Heart left ventricle (tissue), 16 donors: ENCODE measurements around the gene MIF. TPM values are rescaled to one million over a fixed set of nuclear protein-coding genes. Genes with fewer than 3 reads are reported as not detected.
"Not testable (repeated sequence)": the region's sequence is repeated elsewhere in the genome, so short reads cannot be mapped to it uniquely, and the experiment has no call there.

Experiments used
- ATAC-seq, 4 donors: fragments of 200-7000 bp; cut with Tn5 transposase; one replicate each; pipeline ENCODE4 v1.9.1; 2020 to 2022; ENCODE audit warnings: moderate library complexity in 4 of 4, mild to moderate bottlenecking in 3 of 4, moderate number of reproducible peaks in 1 of 4
- DNase-seq, 5 donors: peaks; one replicate each; pipeline ENCODE4 v3.0.0-alpha.2; 2020
- H3K27ac ChIP-seq, 12 donors: fragments of 200-600 bp; sonication (generic) in 4 of 12; one replicate each; pipeline versions ENCODE4 v1.5.0 to v1.8.0; 2016 to 2022; ENCODE audit warnings: mild to moderate bottlenecking in 2 of 12
- H3K27me3 ChIP-seq, 9 donors: fragments of 200-600 bp; sonication (generic) in 2 of 9; one replicate each; pipeline versions ENCODE4 v1.5.1 to v1.8.0; 2016 to 2022; ENCODE audit warnings: mild to moderate bottlenecking in 3 of 9
- H3K36me3 ChIP-seq, 9 donors: fragments of 200-600 bp; sonication (generic) in 2 of 9; one replicate each; pipeline versions ENCODE4 v1.5.0 to v1.8.0; 2018 to 2022; ENCODE audit warnings: mild to moderate bottlenecking in 2 of 9
- H3K4me1 ChIP-seq, 12 donors: fragments of 200-600 bp; sonication (generic) in 4 of 12; one replicate each; pipeline versions ENCODE4 v1.5.0 to v1.8.0; 2016 to 2022; ENCODE audit warnings: mild to moderate bottlenecking in 3 of 12
- H3K4me3 ChIP-seq, 12 donors: fragments of 200-600 bp; sonication (generic) in 4 of 12; one replicate each; pipeline versions ENCODE4 v1.5.0 to v1.8.0; 2017 to 2022; ENCODE audit warnings: mild to moderate bottlenecking in 9 of 12, moderate library complexity in 4 of 12
- H3K9me3 ChIP-seq, 12 donors: fragments of 200-600 bp; sonication (generic) in 4 of 12; one replicate each; pipeline versions ENCODE4 v1.5.0 to v1.8.0; 2016 to 2022; ENCODE audit warnings: mild to moderate bottlenecking in 1 of 12
- CTCF ChIP-seq, 12 donors: fragments of 200-600 bp; sonication (generic) in 4 of 12; IDR thresholded peaks; one replicate each; pipeline versions ENCODE4 v1.5.0 to v1.8.0; 2018 to 2022; ENCODE audit warnings: antibody characterized with exemption in 12 of 12, mild to moderate bottlenecking in 5 of 12
- POLR2A ChIP-seq, 2 donors: fragments of 450-650 bp; IDR thresholded peaks; one replicate each; pipeline ENCODE4 v1.6.1; 2017; ENCODE audit warnings: antibody characterized with exemption in 2 of 2, mild to moderate bottlenecking in 2 of 2, moderate library complexity in 2 of 2
- WGBS, 4 donors: extraction: QIAGEN DNeasy Blood & Tissue Kit in 2 of 4; methylation state at CpG; one replicate each; pipeline versions ENCODE4 v1.1.5 to v1.1.7; 2013 to 2018; 5-methylcytosine and 5-hydroxymethylcytosine counted together
- intact Hi-C, 10 donors: fragments of 100-400 bp; cut with DNase I; formaldehyde crosslinking; loops; one replicate each; pipeline versions ENCODE4 v1.11.1 to v1.14.2; 2022
- polyA plus RNA-seq, 2 donors: library from polyadenylated mRNA; stranded (reverse); fragments of 200-250 nt; gene quantifications; one replicate each; pipeline ENCODE4 v1.2.3, GENCODE V29; 2013
- total RNA-seq, 9 donors: library from RNA; depleted of rRNA in 2 of 9; stranded (reverse); fragments of >200 nt in 2 of 9; fragmentation: NEBNext Ultra II Directional in 3 of 9; extraction: Animal tissue kit (Norgen Biotek cat#: 25700) in 3 of 9; gene quantifications; one replicate each; pipeline versions ENCODE4 v1.1.0 to v1.2.4, GENCODE V29; 2016 to 2023
- donor health status: ischemic (EF 13 %, LVEDD 7.1; RV severe dilation, severe dysfunction).
- donor health status: healthy with polysubstance abuse.
- donor health status: DM: no; HTN: yes; CAD: no.
- donor health status: DM: no; HTN: no; CAD: no.
- donor health status: ischemic (EF 25% LVEDD 6.9; RV normal size, moderate dysfunction).
- donor health status: ischemic (EF 25% LVEDD 5.7; RV mildly dilated, moderate dysfunction).
- donor health status: healthy.
- donor health status: DM: yes; HTN: yes; CAD: no.
- donor health status: ischemic (EF 35%, LVEDD 5.7; RV mildly dilated, moderate dysfunction).
- donor health status: nonischemic (EF 11% LVEDD 7.7; RV severe dilation, severe dysfunction).
- donor health status: DM: yes; HTN: yes; CAD: no.
- donor health status: PGD.
- donor health status: ischemic (EF 29% LVEDD 5.4; RV normal size, mild dysfunction).
- donor health status: nonischemic (EF 23%, LVEDD 6.1; RV moderate dilation, normal function).

MIF gene
- total and polyA plus RNA-seq, 11 donors = 192 to 503 (median 238) TPM

- H3K36me3 ChIP-seq = no peaks in the 10 kb centered on the region
- no peaks in the 10 kb centered on the region for H3K9me3 ChIP-seq
- H3K27ac ChIP-seq = peak overlapping the region in 1 of 12 donors; percentile 26
- ATAC-seq = no peak
- intact Hi-C loops = loop anchor here in 5 of 10 donors (2.0 to 10.0 kb wide), 4 partner anchors 63 to 74 kb away; partner anchors contain the start of gene GSTT4 (in 2 of the 5)
- H3K4me1 ChIP-seq = peaks cover 0 to 6% (median 0%) of the 10 kb centered on the region in 12 donors
- no peaks in the 10 kb centered on the region for H3K27me3 ChIP-seq
- 60 to 96% (median 79%) methylated on average over 3 of the region's 3 CpGs for WGBS, 4 donors
- TF ChIP-seq POLR2A (IDR thresholded peaks at IDR 0.05) (no peak), CTCF (IDR thresholded peaks at IDR 0.05) (no peak)
- H3K4me3 ChIP-seq = no peak overlapping the region
- DNase-seq = no peak
Measured at GRCh38 chr22:23939017-23939357, 44.8 kb downstream of the MIF start.

- not testable (repeated sequence) for H3K27ac ChIP-seq, H3K4me1 ChIP-seq, H3K27me3 ChIP-seq, H3K4me3 ChIP-seq, H3K9me3 ChIP-seq, H3K36me3 ChIP-seq, ATAC-seq, DNase-seq
- 90 to 100% (median 93%) methylated on average over 3 to 5 of the region's 14 CpGs; no CpG with 5 or more reads in 1 of the 4 donors for WGBS, 4 donors
- intact Hi-C loops = loop anchor here in 1 of 10 donors (10.0 kb wide), 1 partner anchor 65 kb away; the partner anchor contains the start of gene GSTT4
Measured at GRCh38 chr22:23940166-23940565, 46.0 kb downstream of the MIF start.

Other genes starting within 250 kb of the MIF start
- under 1 TPM in 3 of 9 donors, not detected in 6; 0.21 to 0.69 (median 0.52) TPM for gene RGL4, start 203.4 kb upstream of the MIF start, total RNA-seq
- gene RGL4, start 203.4 kb upstream of the MIF start, polyA plus RNA-seq = under 1 TPM; 0.42 to 0.53 TPM
- 1 to 10 TPM; 2.7 to 4.6 (median 3.3) TPM for gene ZNF70, start 143.3 kb upstream of the MIF start, total RNA-seq
- gene ZNF70, start 143.3 kb upstream of the MIF start, polyA plus RNA-seq = 1 to 10 TPM; 1.6 to 2.1 TPM
- gene VPREB3, start 140.0 kb upstream of the MIF start, total RNA-seq = 1 to 10 TPM in 2 of 9 donors, under 1 TPM in 4, not detected in 3; 0.63 to 3.2 (median 0.84) TPM
- under 1 TPM; 0.75 to 0.80 TPM for gene VPREB3, start 140.0 kb upstream of the MIF start, polyA plus RNA-seq
- gene C22orf15, start 131.4 kb upstream of the MIF start, total RNA-seq = not detected
- gene C22orf15, start 131.4 kb upstream of the MIF start, polyA plus RNA-seq = not detected
- gene CHCHD10, start 126.4 kb upstream of the MIF start, total RNA-seq = 1,000 to 10,000 TPM in 3 of 9 donors, 100 to 1,000 TPM in 6; 374 to 1,458 (median 944) TPM
- gene CHCHD10, start 126.4 kb upstream of the MIF start, polyA plus RNA-seq = 1,000 to 10,000 TPM in 1 of 2 donors, 100 to 1,000 TPM in 1; 393 to 2,069 TPM
- 10 to 100 TPM in 5 of 9 donors, 1 to 10 TPM in 4; 5.2 to 17.0 (median 10.4) TPM for gene MMP11, start 121.5 kb upstream of the MIF start, total RNA-seq
- gene MMP11, start 121.5 kb upstream of the MIF start, polyA plus RNA-seq = 10 to 100 TPM in 1 of 2 donors, 1 to 10 TPM in 1; 6.2 to 10.5 TPM
- gene SMARCB1, start 107.4 kb upstream of the MIF start, total RNA-seq = 10 to 100 TPM; 32.8 to 54.2 (median 45.6) TPM
- 10 to 100 TPM; 30.2 to 75.3 TPM for gene SMARCB1, start 107.4 kb upstream of the MIF start, polyA plus RNA-seq
- gene DERL3, start 55.4 kb upstream of the MIF start, total RNA-seq = 1 to 10 TPM in 7 of 9 donors, under 1 TPM in 2; 0.24 to 2.8 (median 1.7) TPM
- 10 to 100 TPM in 1 of 2 donors, 1 to 10 TPM in 1; 1.4 to 12.7 TPM for gene DERL3, start 55.4 kb upstream of the MIF start, polyA plus RNA-seq
- 10 to 100 TPM; 13.0 to 31.2 (median 18.7) TPM for gene SLC2A11, start 36.5 kb upstream of the MIF start, total RNA-seq
- 10 to 100 TPM in 1 of 2 donors, 1 to 10 TPM in 1; 8.7 to 30.4 TPM for gene SLC2A11, start 36.5 kb upstream of the MIF start, polyA plus RNA-seq
- gene GSTT2B, start 66.8 kb downstream of the MIF start, total RNA-seq = 10 to 100 TPM in 1 of 9 donors, 1 to 10 TPM in 7, under 1 TPM in 1; 0.81 to 15.5 (median 6.2) TPM
- gene GSTT2B, start 66.8 kb downstream of the MIF start, polyA plus RNA-seq = 10 to 100 TPM in 1 of 2 donors, 1 to 10 TPM in 1; 6.6 to 19.9 TPM
- 1 to 10 TPM in 5 of 9 donors, not detected in 4; 1.1 to 2.3 (median 2.2) TPM for gene DDTL, start 72.5 kb downstream of the MIF start, total RNA-seq
- gene DDTL, start 72.5 kb downstream of the MIF start, polyA plus RNA-seq = 1 to 10 TPM; 2.8 to 6.7 TPM
- 100 to 1,000 TPM; 117 to 210 (median 153) TPM for gene DDT, start 80.1 kb downstream of the MIF start, total RNA-seq
- 100 to 1,000 TPM; 301 to 399 TPM for gene DDT, start 80.1 kb downstream of the MIF start, polyA plus RNA-seq
- under 1 TPM in 1 of 9 donors, not detected in 8; 0.60 TPM for gene GSTT2, start 85.8 kb downstream of the MIF start, total RNA-seq
- gene GSTT2, start 85.8 kb downstream of the MIF start, polyA plus RNA-seq = 1 to 10 TPM in 1 of 2 donors, under 1 TPM in 1; 0.30 to 2.1 TPM
- not detected for gene GSTT4, start 111.1 kb downstream of the MIF start, total RNA-seq
- gene GSTT4, start 111.1 kb downstream of the MIF start, polyA plus RNA-seq = not detected
- 10 to 100 TPM; 22.3 to 47.7 (median 33.9) TPM for gene CABIN1, start 116.9 kb downstream of the MIF start, total RNA-seq
- gene CABIN1, start 116.9 kb downstream of the MIF start, polyA plus RNA-seq = 10 to 100 TPM; 22.1 to 27.4 TPM